Measurements from ENCODE around the gene MAP7D2. TPM values are rescaled to one million over a fixed set of nuclear protein-coding genes. Genes with fewer than 3 reads are reported as not detected.
A peak's percentile ranks its signal among the peaks of the same experiment; 100 is the strongest.

The MAP7D2 gene
- total and polyA plus RNA-seq, 2 experiments from 2014 or later: 0.90 to 1.6 TPM

- TF ChIP-seq CTCF (conservative IDR thresholded peaks at IDR 0.05; ENCODE audit: low read depth in 2 of 2): no peak
- no peak for TF ChIP-seq ETS1 (IDR thresholded peaks at IDR 0.05)
- no peak for TF ChIP-seq REST (IDR thresholded peaks at IDR 0.05; ENCODE audit: unreplicated experiment)
Observed at GRCh38 chrX:20067709-20068561, 48.8 kb downstream of the MAP7D2 start (continued).

- no peaks in the 10 kb centered on the region for H3F3A ChIP-seq (replicated peaks; ENCODE audit: low read depth)
- no peak overlapping the region for H3K4me3 ChIP-seq
- Mint-ChIP-seq H3K9me3 (no peaks in the 10 kb centered on the region; the same call in 2 of the 3 replicates), H3K4me3 (no peak overlapping the region), H3K27me3 (ENCODE audit: insufficient read depth, low read depth, poor library complexity) (peaks cover 10% of the 10 kb centered on the region), H3K36me3 (ENCODE audit: low read depth) (no peaks in the 10 kb centered on the region; the same call in 2 of the 3 replicates), H3K27ac (peak overlapping the region; percentile 89), H3K4me1 (peaks cover 10% of the 10 kb centered on the region; the same call in 2 of the 3 replicates)
- TF ChIP-seq CTCF (conservative IDR thresholded peaks at IDR 0.05; ENCODE audit: low read depth in 2 of 2) (peak; percentile 55 to 70), CREB1 (CRISPR knock-in tag; IDR thresholded peaks at IDR 0.05; ENCODE audit: low read depth) (no peak)
- H3K79me2 ChIP-seq (replicated peaks; ENCODE audit: insufficient read depth): no peaks in the 10 kb centered on the region
- H3K27me3 ChIP-seq (ENCODE audit: insufficient read depth): no peaks in the 10 kb centered on the region
- peak; percentile 73 for ATAC-seq
- H3K36me3 ChIP-seq (ENCODE audit: insufficient read depth): no peaks in the 10 kb centered on the region
- no peaks in the 10 kb centered on the region; the same call in 1 of the 2 replicates for H3K4me1 ChIP-seq (ENCODE audit: insufficient read depth)
- no peaks in the 10 kb centered on the region for H3K9me2 ChIP-seq (ENCODE audit: insufficient read depth)
- H3K27ac ChIP-seq (ENCODE audit: low read depth): no peak overlapping the region
- H2AFZ ChIP-seq: no peak overlapping the region
- no peaks in the 10 kb centered on the region for H4K20me1 ChIP-seq (replicated peaks; ENCODE audit: insufficient read depth)
- DNase-seq (ENCODE audit: low spot score): peak; percentile 50
- H3K4me2 ChIP-seq: no peak overlapping the region
Observed at GRCh38 chrX:20066968-20067708, 49.6 kb downstream of the MAP7D2 start.
